ENCODE data around the gene ZMIZ1.
A peak's percentile ranks its signal among the peaks of the same experiment; 100 is the strongest.

Gene ZMIZ1

DNA sequence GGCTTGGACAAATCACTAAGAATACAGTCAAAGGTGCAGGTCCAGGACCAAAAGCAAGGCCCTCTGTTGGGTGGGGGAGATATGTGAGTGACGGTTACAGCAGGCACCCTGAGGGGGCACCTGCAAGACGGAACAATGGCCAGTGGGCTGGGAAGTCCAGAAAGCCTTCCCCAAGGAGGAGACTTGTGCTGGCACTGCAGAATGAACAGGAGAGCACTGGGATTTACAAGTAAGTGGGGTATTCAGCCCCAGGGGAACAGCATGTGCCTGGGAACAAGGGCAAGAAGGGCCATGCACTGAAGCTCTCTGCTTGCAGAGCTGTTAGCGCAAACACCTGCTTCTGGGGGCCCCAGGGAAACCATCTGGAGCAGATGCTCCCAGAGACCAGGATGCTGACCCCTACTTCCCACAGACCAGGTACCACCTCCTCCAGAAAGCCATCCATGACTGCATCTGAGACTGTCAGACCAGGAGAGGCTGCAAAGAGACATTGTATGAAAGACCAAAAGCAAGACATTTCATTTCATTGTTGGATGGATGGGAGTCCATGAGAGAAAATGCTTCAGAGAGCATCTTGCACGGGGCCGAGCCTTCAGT, 24.6 kb upstream of the ZMIZ1 start:
- Histone ChIP-seq H3K36me3 (ENCODE audit: control insufficient read depth in 4 of 4, insufficient read depth in 4 of 4, low read length in 3 of 4) (no peaks in the 10 kb centered on the region), H3K27me3 (replicated peaks in 2 of 5; ENCODE audit: control insufficient read depth in 4 of 5, insufficient read depth in 5 of 5, low read length in 4 of 5) (no peaks in the 10 kb centered on the region), H3K4me1 (ENCODE audit: control extremely low read depth in 1 of 4, control insufficient read depth in 4 of 4, insufficient read depth in 4 of 4, low read length in 3 of 4) (peaks cover 4 to 39% (median 24%) of the 10 kb centered on the region in 4 experiments), H3K9me3 (ENCODE audit: control extremely low read depth in 1 of 5, control insufficient read depth in 4 of 5, insufficient read depth in 2 of 5, low read depth in 1 of 5, low read length in 4 of 5) (no peaks in the 10 kb centered on the region), H3K4me3 (ENCODE audit: control insufficient read depth in 1 of 7, extremely low read depth in 1 of 7, insufficient read depth in 4 of 7, low read depth in 2 of 7, low read length in 6 of 7) (no peak overlapping the region), H3K27ac (ENCODE audit: insufficient read depth in 1 of 2, low read depth in 1 of 2, low read length in 2 of 2, poor library complexity in 1 of 2, severe bottlenecking in 2 of 2) (no peak overlapping the region)
- ChIA-PET POLR2A (no interaction called here), CTCF (no interaction called here)
- WGBS (ENCODE audit: insufficient coverage) = 92% methylated on average over 5 of the region's 5 CpGs
- DNase-seq = no peak

DNA sequence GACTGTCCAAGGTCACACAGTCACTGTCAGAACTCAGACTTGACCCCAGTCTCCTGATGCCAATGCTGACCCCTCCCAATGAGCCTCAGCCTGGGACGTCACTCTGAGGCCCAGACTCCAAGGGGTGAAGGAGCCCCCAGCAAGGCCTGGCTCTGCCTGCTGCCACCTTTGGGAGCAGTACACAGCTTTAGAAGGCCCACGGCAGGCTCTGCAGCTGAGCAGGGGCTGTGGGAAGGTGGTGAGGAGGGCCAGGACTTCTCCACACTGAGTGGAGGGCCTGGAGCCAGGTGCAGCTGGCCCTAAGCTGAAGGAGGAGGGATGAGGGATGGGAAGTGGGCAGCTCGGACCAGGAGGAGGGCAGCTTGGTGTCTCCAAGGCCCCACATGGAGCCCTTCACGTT, 23.9 kb upstream of the ZMIZ1 start:
- DNase-seq = no peak
- H3K36me3 ChIP-seq (ENCODE audit: control insufficient read depth in 4 of 4, insufficient read depth in 4 of 4, low read length in 3 of 4) = no peaks in the 10 kb centered on the region
- POLR2A ChIA-PET = interaction anchor here (0.6 kb wide), 1 partner anchor 315 kb away, joined by 3 read pairs; no protein-coding TSS in a partner anchor
- CTCF ChIA-PET = no interaction called here
- no peak overlapping the region for H3K4me3 ChIP-seq (ENCODE audit: control insufficient read depth in 1 of 7, extremely low read depth in 1 of 7, insufficient read depth in 4 of 7, low read depth in 2 of 7, low read length in 6 of 7)
- 93% methylated on average over 3 of the region's 4 CpGs for WGBS (ENCODE audit: insufficient coverage)
- H3K4me1 ChIP-seq (ENCODE audit: control extremely low read depth in 1 of 4, control insufficient read depth in 4 of 4, insufficient read depth in 4 of 4, low read length in 3 of 4) = peaks cover 4 to 42% (median 25%) of the 10 kb centered on the region in 4 experiments
- H3K9me3 ChIP-seq (ENCODE audit: control extremely low read depth in 1 of 5, control insufficient read depth in 4 of 5, insufficient read depth in 2 of 5, low read depth in 1 of 5, low read length in 4 of 5) = no peaks in the 10 kb centered on the region
- H3K27me3 ChIP-seq (replicated peaks in 2 of 5; ENCODE audit: control insufficient read depth in 4 of 5, insufficient read depth in 5 of 5, low read length in 4 of 5) = no peaks in the 10 kb centered on the region
- H3K27ac ChIP-seq (ENCODE audit: insufficient read depth in 1 of 2, low read depth in 1 of 2, low read length in 2 of 2, poor library complexity in 1 of 2, severe bottlenecking in 2 of 2) = no peak overlapping the region

DNA sequence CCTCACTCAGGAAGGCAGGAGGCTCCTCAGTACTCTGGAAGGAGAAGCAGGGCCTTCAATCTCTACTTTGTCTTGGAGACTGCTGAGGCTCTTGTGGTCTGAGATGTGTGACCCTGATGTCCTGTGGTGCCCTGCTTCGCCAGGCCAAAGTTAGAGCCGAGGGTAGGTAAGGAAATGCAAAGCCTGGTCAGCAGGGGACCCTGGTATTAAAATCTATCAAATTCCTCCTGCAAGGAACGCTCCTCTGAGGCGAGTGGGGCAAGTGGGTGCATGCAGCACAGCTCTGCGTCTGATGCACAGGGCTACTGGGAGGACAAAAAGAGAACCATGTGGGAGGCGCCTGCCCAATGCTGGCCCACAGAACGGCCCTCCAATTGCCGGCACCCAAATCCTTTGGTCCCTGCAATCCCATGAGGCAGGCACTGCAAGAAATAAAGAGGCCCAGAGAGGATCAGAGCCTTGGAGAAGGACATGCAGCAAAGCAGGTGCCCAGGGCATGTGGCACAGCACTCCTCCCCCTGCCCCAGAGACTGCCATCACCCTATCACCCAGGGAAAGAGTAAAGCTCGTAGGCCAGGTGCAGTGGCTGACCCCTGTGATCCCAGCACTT, 23.1 kb upstream of the ZMIZ1 start:
- no peak for DNase-seq
- Histone ChIP-seq H3K27ac (ENCODE audit: insufficient read depth in 1 of 2, low read depth in 1 of 2, low read length in 2 of 2, poor library complexity in 1 of 2, severe bottlenecking in 2 of 2) (no peak overlapping the region), H3K9me3 (ENCODE audit: control extremely low read depth in 1 of 5, control insufficient read depth in 4 of 5, insufficient read depth in 2 of 5, low read depth in 1 of 5, low read length in 4 of 5) (no peaks in the 10 kb centered on the region), H3K4me1 (ENCODE audit: control extremely low read depth in 1 of 4, control insufficient read depth in 4 of 4, insufficient read depth in 4 of 4, low read length in 3 of 4) (peaks cover 4 to 50% (median 25%) of the 10 kb centered on the region in 4 experiments), H3K36me3 (ENCODE audit: control insufficient read depth in 4 of 4, insufficient read depth in 4 of 4, low read length in 3 of 4) (no peaks in the 10 kb centered on the region), H3K27me3 (replicated peaks in 2 of 5; ENCODE audit: control insufficient read depth in 4 of 5, insufficient read depth in 5 of 5, low read length in 4 of 5) (no peaks in the 10 kb centered on the region), H3K4me3 (ENCODE audit: control insufficient read depth in 1 of 7, extremely low read depth in 1 of 7, insufficient read depth in 4 of 7, low read depth in 2 of 7, low read length in 6 of 7) (no peak overlapping the region)
- WGBS (ENCODE audit: insufficient coverage) = 98% methylated on average over 6 of the region's 9 CpGs
- ChIA-PET POLR2A (interaction anchor here (0.6 kb wide), 1 partner anchor 316 kb away, joined by 3 read pairs; no protein-coding TSS in a partner anchor), CTCF (interaction anchor here (0.8 kb wide), 1 partner anchor 21 kb away, joined by 3 read pairs; no protein-coding TSS in a partner anchor)

- no peaks in the 10 kb centered on the region for H3K27me3 ChIP-seq (replicated peaks in 2 of 5; ENCODE audit: control insufficient read depth in 4 of 5, insufficient read depth in 5 of 5, low read length in 4 of 5)
Observed at GRCh38 chr10:79046326-79046725, 22.4 kb upstream of the ZMIZ1 start.

GRCh38 chr10:79046741-79047583, 21.8 kb upstream of the ZMIZ1 start:
- DNase-seq = no peak
- POLR2A ChIA-PET = no interaction called here
- no peak overlapping the region for H3K27ac ChIP-seq (ENCODE audit: insufficient read depth in 1 of 2, low read depth in 1 of 2, low read length in 2 of 2, poor library complexity in 1 of 2, severe bottlenecking in 2 of 2)
- H3K9me3 ChIP-seq (ENCODE audit: control extremely low read depth in 1 of 5, control insufficient read depth in 4 of 5, insufficient read depth in 2 of 5, low read depth in 1 of 5, low read length in 4 of 5) = no peaks in the 10 kb centered on the region
- 89% methylated on average over 4 of the region's 6 CpGs for WGBS (ENCODE audit: insufficient coverage)
- no peaks in the 10 kb centered on the region for H3K36me3 ChIP-seq (ENCODE audit: control insufficient read depth in 4 of 4, insufficient read depth in 4 of 4, low read length in 3 of 4)
- H3K27me3 ChIP-seq (replicated peaks in 2 of 5; ENCODE audit: control insufficient read depth in 4 of 5, insufficient read depth in 5 of 5, low read length in 4 of 5) = no peaks in the 10 kb centered on the region
- CTCF ChIA-PET = interaction anchor here (0.8 kb wide), 1 partner anchor 72 kb away, joined by 4 read pairs; no protein-coding TSS in a partner anchor
- H3K4me1 ChIP-seq (ENCODE audit: control extremely low read depth in 1 of 4, control insufficient read depth in 4 of 4, insufficient read depth in 4 of 4, low read length in 3 of 4) = peaks cover 4 to 60% (median 29%) of the 10 kb centered on the region in 4 experiments
- no peak overlapping the region for H3K4me3 ChIP-seq (ENCODE audit: control insufficient read depth in 1 of 7, extremely low read depth in 1 of 7, insufficient read depth in 4 of 7, low read depth in 2 of 7, low read length in 6 of 7)

More at GRCh38 chr10:79046326-79046725, 22.4 kb upstream of the ZMIZ1 start:
- WGBS (ENCODE audit: insufficient coverage) = 93% methylated on average over 5 of the region's 9 CpGs
- Histone ChIP-seq H3K4me3 (ENCODE audit: control insufficient read depth in 1 of 7, extremely low read depth in 1 of 7, insufficient read depth in 4 of 7, low read depth in 2 of 7, low read length in 6 of 7) (no peak overlapping the region), H3K4me1 (ENCODE audit: control extremely low read depth in 1 of 4, control insufficient read depth in 4 of 4, insufficient read depth in 4 of 4, low read length in 3 of 4) (peaks cover 4 to 55% (median 27%) of the 10 kb centered on the region in 4 experiments), H3K9me3 (ENCODE audit: control extremely low read depth in 1 of 5, control insufficient read depth in 4 of 5, insufficient read depth in 2 of 5, low read depth in 1 of 5, low read length in 4 of 5) (no peaks in the 10 kb centered on the region), H3K27ac (ENCODE audit: insufficient read depth in 1 of 2, low read depth in 1 of 2, low read length in 2 of 2, poor library complexity in 1 of 2, severe bottlenecking in 2 of 2) (no peak overlapping the region), H3K36me3 (ENCODE audit: control insufficient read depth in 4 of 4, insufficient read depth in 4 of 4, low read length in 3 of 4) (no peaks in the 10 kb centered on the region)
- DNase-seq = no peak
- ChIA-PET POLR2A (no interaction called here), CTCF (no interaction called here)

DNA sequence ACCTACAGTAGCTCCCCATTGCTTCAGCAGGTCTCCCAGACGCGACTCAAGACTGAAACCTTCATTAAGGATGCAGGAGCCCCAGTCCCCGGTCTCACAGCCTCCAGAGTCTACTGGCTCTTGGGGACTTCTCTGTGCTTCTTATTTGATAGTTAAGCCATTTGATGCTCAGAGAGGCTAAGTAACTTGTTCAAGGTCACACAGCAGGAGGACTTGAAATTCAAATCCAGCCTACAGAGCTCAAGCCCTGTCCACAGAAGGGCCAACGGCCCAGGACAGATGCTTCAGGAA, 21.2 kb upstream of the ZMIZ1 start:
- no peak for DNase-seq
- POLR2A ChIA-PET = no interaction called here

More for the DNA sequence above, 21.2 kb upstream of the ZMIZ1 start:
- H3K4me3 ChIP-seq (ENCODE audit: control insufficient read depth in 1 of 7, extremely low read depth in 1 of 7, insufficient read depth in 4 of 7, low read depth in 2 of 7, low read length in 6 of 7) = peak overlapping the region in 2 of 7 experiments; percentile 29 to 50
- H3K36me3 ChIP-seq (ENCODE audit: control insufficient read depth in 4 of 4, insufficient read depth in 4 of 4, low read length in 3 of 4) = no peaks in the 10 kb centered on the region
- peak overlapping the region in 1 of 2 experiments; percentile 77 for H3K27ac ChIP-seq (ENCODE audit: insufficient read depth in 1 of 2, low read depth in 1 of 2, low read length in 2 of 2, poor library complexity in 1 of 2, severe bottlenecking in 2 of 2)
- H3K9me3 ChIP-seq (ENCODE audit: control extremely low read depth in 1 of 5, control insufficient read depth in 4 of 5, insufficient read depth in 2 of 5, low read depth in 1 of 5, low read length in 4 of 5) = no peaks in the 10 kb centered on the region
- CTCF ChIA-PET = interaction anchor here (0.8 kb wide), 1 partner anchor 72 kb away, joined by 4 read pairs; no protein-coding TSS in a partner anchor
- H3K4me1 ChIP-seq (ENCODE audit: control extremely low read depth in 1 of 4, control insufficient read depth in 4 of 4, insufficient read depth in 4 of 4, low read length in 3 of 4) = peaks cover 4 to 63% (median 30%) of the 10 kb centered on the region in 4 experiments
- WGBS (ENCODE audit: insufficient coverage) = 100% methylated on average over 3 of the region's 4 CpGs
- H3K27me3 ChIP-seq (replicated peaks in 2 of 5; ENCODE audit: control insufficient read depth in 4 of 5, insufficient read depth in 5 of 5, low read length in 4 of 5) = no peaks in the 10 kb centered on the region

Measured in common myeloid progenitor, CD34-positive (primary cell).